Measurements from ENCODE around the gene SCUBE3. TPM values are rescaled to one million over a fixed set of nuclear protein-coding genes. Genes with fewer than 3 reads are reported as not detected.

Gene SCUBE3
- total RNA-seq, 1 experiment from 2014 or later = 0.05 TPM

- no TSS peak for BruUV-seq (replicated peaks)
- Histone ChIP-seq H4K20me1 (ENCODE audit: insufficient read depth) (no peaks in the 10 kb centered on the region), H3K27ac (ENCODE audit: low read depth, low read length) (no peak overlapping the region), H2AFZ (ENCODE audit: low read depth, low read length, poor library complexity, severe bottlenecking) (no peak overlapping the region), H3K4me1 (ENCODE audit: control insufficient read depth in 1 of 2, insufficient read depth in 2 of 2, low read length in 2 of 2) (peaks cover 0 to 3% of the 10 kb centered on the region in 2 experiments; a peak in 1 of 4 replicates), H3K9me3 (ENCODE audit: control insufficient read depth in 1 of 2, insufficient read depth in 1 of 2, low read depth in 1 of 2, low read length in 2 of 2) (no peaks in the 10 kb centered on the region), H3K4me2 (ENCODE audit: low read length) (no peak overlapping the region), H3K9ac (ENCODE audit: low read length) (no peak overlapping the region), H3K27me3 (ENCODE audit: insufficient read depth, low read length) (peaks cover 31% of the 10 kb centered on the region; the same call in 1 of the 2 replicates), H3K4me3 (replicated peaks in 1 of 2; ENCODE audit: low read depth in 1 of 2, low read length in 2 of 2) (no peak overlapping the region), H3K79me2 (ENCODE audit: insufficient read depth, low read length) (no peaks in the 10 kb centered on the region), H3K36me3 (ENCODE audit: control insufficient read depth in 1 of 2, insufficient read depth in 2 of 2, low read length in 2 of 2) (no peaks in the 10 kb centered on the region), H3K9me2 (ENCODE audit: insufficient read depth) (no peaks in the 10 kb centered on the region)
- ChIA-PET CTCF (interaction anchor here (0.8 to 3.4 kb wide), 6 partner anchors 10 to 220 kb away, joined by 3 to 36 read pairs (median 11); no protein-coding TSS in a partner anchor), RAD21 (ENCODE audit: low non-redundant PET in 1 of 2, low total read pairs in 2 of 2, uncharacterized antibody in 2 of 2, unreplicated experiment in 2 of 2) (no interaction called here), POLR2A (interaction anchor here (0.8 kb wide), 1 partner anchor 24 kb away, joined by 3 read pairs; no protein-coding TSS in a partner anchor)
- ATAC-seq (no peak), DNase-seq (ENCODE audit: low read depth, low spot score) (no peak)
- intact Hi-C loops (cut with micrococcal nuclease) = no loop called here
- no peak for TF ChIP-seq SIN3A (IDR thresholded peaks at IDR 0.05; ENCODE audit: low read depth)
- TF ChIP-seq EGR1 (IDR thresholded peaks at IDR 0.05; ENCODE audit: low read depth) = no peak
- no peak for TF ChIP-seq ELF1 (IDR thresholded peaks at IDR 0.05; ENCODE audit: borderline replicate concordance, low read depth)
- TF ChIP-seq RAD21 (IDR thresholded peaks at IDR 0.05; ENCODE audit: low read depth) = no peak
- no peak for TF ChIP-seq ZNF274 (IDR thresholded peaks at IDR 0.05; ENCODE audit: low read depth, low read length)
- TF ChIP-seq MAX (IDR thresholded peaks at IDR 0.05) = no peak
- TF ChIP-seq FOSL1 (IDR thresholded peaks at IDR 0.05; ENCODE audit: low read depth) = no peak
- TF ChIP-seq ZBTB33 (IDR thresholded peaks at IDR 0.05; ENCODE audit: extremely low read depth, insufficient replicate concordance, low read length) = no peak
- TF ChIP-seq ATF3 (IDR thresholded peaks at IDR 0.05) = no peak
- TF ChIP-seq EZH2phosphoT487 (IDR thresholded peaks at IDR 0.05; ENCODE audit: borderline replicate concordance) = no peak
- no peak for TF ChIP-seq JUND (IDR thresholded peaks at IDR 0.05)
Measured at GRCh38 chr6:35206346-35206745, 7.4 kb upstream of the SCUBE3 start.

All from HCT116 (cell line).